NCI-H2029 treated with DMSO at 0.1 percent for 48 hours (cell line): ENCODE measurements around the gene OSM.

Source experiments
- DNase-seq: peaks from one replicate; lab custom pipeline; 2025; lab: John Stamatoyannopoulos, UW

OSM gene

GRCh38 chr22:30262917-30263741 lies 3.5 kb downstream of the OSM start:
- DNase-seq: no peak

GRCh38 chr22:30262112-30262511 lies 4.5 kb downstream of the OSM start:
- no peak for DNase-seq

- DNase-seq: no peak
Measured at GRCh38 chr22:30261134-30261533, 5.5 kb downstream of the OSM start.

- DNase-seq: no peak
Measured at GRCh38 chr22:30260682-30261081, 6.0 kb downstream of the OSM start.

- no peak for DNase-seq
Measured at GRCh38 chr22:30260276-30260675, 6.4 kb downstream of the OSM start.

GRCh38 chr22:30254314-30254713 lies 12.3 kb downstream of the OSM start:
- DNase-seq: no peak

GRCh38 chr22:30253205-30253852 lies 13.3 kb downstream of the OSM start:
- DNase-seq: peak; percentile 69

- no peak for DNase-seq
Measured at GRCh38 chr22:30252411-30253204, 14.0 kb downstream of the OSM start.

- no peak for DNase-seq
Measured at GRCh38 chr22:30251711-30252110, 14.9 kb downstream of the OSM start.

- DNase-seq: no peak
Measured at GRCh38 chr22:30250661-30251267, 15.9 kb downstream of the OSM start.

GRCh38 chr22:30250039-30250565 lies 16.5 kb downstream of the OSM start:
- no peak for DNase-seq

GRCh38 chr22:30249049-30250038 lies 17.3 kb downstream of the OSM start:
- no peak for DNase-seq

- no peak for DNase-seq
Measured at GRCh38 chr22:30248484-30248883, 18.2 kb downstream of the OSM start.

GRCh38 chr22:30247974-30248373 lies 18.7 kb downstream of the OSM start:
- DNase-seq: no peak

GRCh38 chr22:30247561-30247960 lies 19.1 kb downstream of the OSM start:
- DNase-seq: no peak

GRCh38 chr22:30246814-30247376 lies 19.8 kb downstream of the OSM start:
- no peak for DNase-seq

GRCh38 chr22:30245985-30246813 lies 20.5 kb downstream of the OSM start, which contains the start of gene LIF:
Gene LIF (minus strand): TSS chr22:30246759. CDS start chr22:30246695, 64 bp downstream.
- no peak for DNase-seq

GRCh38 chr22:30245181-30245984 lies 21.3 kb downstream of the OSM start:
- DNase-seq: no peak

GRCh38 chr22:30244641-30245040 lies 22.0 kb downstream of the OSM start:
- DNase-seq: no peak
